Parathyroid adenoma (tissue), 2 donors: ENCODE results near the gene ACAP1.

Experiments
- H2AFZ ChIP-seq: fragments of 300-600 bp; sonication (generic); one replicate; pipeline ENCODE4 v1.7.0; 2017; ENCODE audit warnings: antibody characterized with exemption, mild to moderate bottlenecking
- H3K27ac ChIP-seq: fragments of 300-600 bp; sonication (generic); one replicate; pipeline ENCODE4 v1.7.0; 2017
- H3K27me3 ChIP-seq: fragments of 300-600 bp; sonication (generic); one replicate; pipeline ENCODE4 v1.7.0; 2017; ENCODE audit warnings: low read length; ENCODE audit not compliant: control insufficient read depth, insufficient read depth
- H3K36me3 ChIP-seq: fragments of 300-600 bp; sonication (generic); one replicate; pipeline ENCODE4 v1.7.0; 2017; ENCODE audit warnings: low read length; ENCODE audit not compliant: control insufficient read depth, insufficient read depth
- H3K4me1 ChIP-seq: fragments of 300-600 bp; sonication (generic); one replicate; pipeline ENCODE4 v1.7.0; 2017; ENCODE audit warnings: control low read depth
- H3K4me2 ChIP-seq: fragments of 300-600 bp; sonication (generic); one replicate; pipeline ENCODE4 v1.7.0; 2017; ENCODE audit warnings: low read length
- H3K4me3 ChIP-seq: fragments of 300-600 bp; sonication (generic); one replicate; pipeline ENCODE4 v1.7.0; 2017; ENCODE audit warnings: low read depth, low read length
- H3K79me2 ChIP-seq: fragments of 300-600 bp; sonication (generic); one replicate; pipeline ENCODE4 v1.7.0; 2017; ENCODE audit warnings: control low read depth
- H3K9ac ChIP-seq: fragments of 300-600 bp; sonication (generic); one replicate; pipeline ENCODE4 v1.7.0; 2017; ENCODE audit warnings: mild to moderate bottlenecking
- H3K9me3 ChIP-seq: fragments of 300-600 bp; sonication (generic); one replicate; pipeline ENCODE4 v1.7.0; 2017; ENCODE audit warnings: low read length; ENCODE audit not compliant: control insufficient read depth
- TF ChIP-seq, protein P1 (sequence below): fragments of 300-600 bp; sonication (generic); IDR thresholded peaks from one replicate; pipeline ENCODE4 v1.7.0; 2017; ENCODE audit warnings: antibody characterized with exemption, mild to moderate bottlenecking
- donor health status: primary hyperparathyroidism.

The ACAP1 gene

DNA sequence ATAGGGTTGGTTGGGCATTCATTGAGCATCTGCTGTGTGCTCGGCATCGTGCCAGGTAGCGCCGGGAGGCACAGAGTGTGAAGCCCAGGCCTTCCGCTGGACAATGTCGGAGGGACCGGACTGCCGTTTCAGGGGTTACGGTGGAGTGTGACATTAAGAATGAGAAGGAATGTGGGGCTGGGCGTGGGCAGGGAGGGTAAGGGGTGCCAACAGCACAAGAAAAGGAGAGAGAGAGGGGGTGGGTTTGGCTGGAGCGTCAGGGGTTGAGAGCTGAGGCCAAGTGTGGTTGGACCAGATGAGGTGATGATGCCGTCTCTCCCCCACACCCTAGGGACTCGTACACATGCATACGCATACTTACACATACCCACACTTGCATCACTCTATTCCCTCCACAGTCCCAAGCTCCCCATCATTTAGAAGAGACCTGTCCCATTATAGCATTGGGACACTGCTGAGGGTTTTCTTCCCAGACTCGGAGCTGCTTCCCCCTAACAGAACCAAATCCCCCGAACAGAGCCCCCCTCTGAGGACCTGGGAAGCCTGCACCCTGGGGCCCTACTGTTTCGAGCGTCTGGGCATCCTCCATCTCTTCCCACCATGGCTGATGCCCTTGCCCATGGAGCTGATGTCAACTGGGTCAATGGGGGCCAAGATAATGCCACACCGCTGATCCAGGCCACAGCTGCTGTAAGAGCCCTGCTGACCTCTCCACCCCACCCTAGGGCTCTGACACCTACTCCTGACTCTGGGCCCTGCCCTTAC lies 12.3 kb downstream of the ACAP1 start:
- H3K79me2 ChIP-seq, result no peaks in the 10 kb centered on the region
- H3K27ac ChIP-seq, result peak overlapping the region; percentile 99
- no peak overlapping the region for H3K4me2 ChIP-seq
- no peaks in the 10 kb centered on the region for H3K27me3 ChIP-seq
- TF ChIP-seq, protein P1, sequence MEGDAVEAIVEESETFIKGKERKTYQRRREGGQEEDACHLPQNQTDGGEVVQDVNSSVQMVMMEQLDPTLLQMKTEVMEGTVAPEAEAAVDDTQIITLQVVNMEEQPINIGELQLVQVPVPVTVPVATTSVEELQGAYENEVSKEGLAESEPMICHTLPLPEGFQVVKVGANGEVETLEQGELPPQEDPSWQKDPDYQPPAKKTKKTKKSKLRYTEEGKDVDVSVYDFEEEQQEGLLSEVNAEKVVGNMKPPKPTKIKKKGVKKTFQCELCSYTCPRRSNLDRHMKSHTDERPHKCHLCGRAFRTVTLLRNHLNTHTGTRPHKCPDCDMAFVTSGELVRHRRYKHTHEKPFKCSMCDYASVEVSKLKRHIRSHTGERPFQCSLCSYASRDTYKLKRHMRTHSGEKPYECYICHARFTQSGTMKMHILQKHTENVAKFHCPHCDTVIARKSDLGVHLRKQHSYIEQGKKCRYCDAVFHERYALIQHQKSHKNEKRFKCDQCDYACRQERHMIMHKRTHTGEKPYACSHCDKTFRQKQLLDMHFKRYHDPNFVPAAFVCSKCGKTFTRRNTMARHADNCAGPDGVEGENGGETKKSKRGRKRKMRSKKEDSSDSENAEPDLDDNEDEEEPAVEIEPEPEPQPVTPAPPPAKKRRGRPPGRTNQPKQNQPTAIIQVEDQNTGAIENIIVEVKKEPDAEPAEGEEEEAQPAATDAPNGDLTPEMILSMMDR, result no peak
- H3K36me3 ChIP-seq, result no peaks in the 10 kb centered on the region
- H2AFZ ChIP-seq, result peak overlapping the region; percentile 25
- H3K9me3 ChIP-seq, result no peaks in the 10 kb centered on the region
- peaks cover 33% of the 10 kb centered on the region for H3K4me1 ChIP-seq
- H3K4me3 ChIP-seq, result no peak overlapping the region
- no peak overlapping the region for H3K9ac ChIP-seq

DNA sequence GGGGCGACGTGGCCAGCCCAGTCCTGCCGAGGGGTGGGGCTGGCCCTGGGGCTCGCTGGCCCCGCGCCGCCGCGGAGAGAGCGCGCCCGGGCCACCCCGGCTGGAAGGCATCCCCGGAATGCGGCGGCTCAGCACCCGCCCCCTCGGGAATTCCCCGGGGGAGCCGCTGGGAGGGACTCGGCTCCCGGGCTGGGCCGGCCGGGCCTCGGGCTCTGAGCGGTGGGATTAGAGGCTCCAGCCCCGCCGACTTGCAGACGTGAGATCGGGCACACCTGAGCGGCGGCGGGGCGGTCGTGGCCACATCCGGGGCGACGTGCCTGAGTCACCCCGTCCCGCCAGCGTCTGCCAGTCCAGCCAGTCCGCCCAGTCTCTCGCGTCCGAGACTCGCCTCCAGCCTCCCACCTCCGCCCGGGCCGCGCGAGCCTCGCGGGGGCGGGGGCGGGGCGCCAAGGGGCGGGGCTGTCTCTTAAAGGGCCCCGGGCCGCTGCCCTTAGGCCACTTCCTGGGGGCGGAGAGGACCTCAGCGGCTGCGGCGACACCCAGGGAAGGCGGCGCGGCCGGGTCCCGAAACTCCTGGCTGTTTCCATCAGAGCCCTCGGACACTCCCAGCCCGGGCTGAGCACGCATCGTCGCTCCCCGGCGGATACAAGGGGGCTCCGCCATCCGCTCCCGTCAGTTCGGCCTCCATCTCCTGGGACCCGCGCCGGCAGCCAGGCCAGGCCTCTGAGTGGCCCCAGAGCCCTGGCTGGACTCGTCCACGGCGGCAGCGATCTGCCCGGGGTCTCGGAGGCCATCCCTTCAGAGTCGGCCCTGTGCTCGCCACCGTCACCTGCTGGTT lies 15.6 kb downstream of the ACAP1 start, which contains the start of gene KCTD11:
Gene KCTD11, plus strand, starts transcription at position 498 of the 838 bp plus-strand sequence.
- no peaks in the 10 kb centered on the region for H3K36me3 ChIP-seq
- H3K9ac ChIP-seq, result peak within 1 kb of the TSS; percentile 95
- no peaks in the 10 kb centered on the region for H3K79me2 ChIP-seq
- peak within 1 kb of the TSS; percentile 82 for H3K4me3 ChIP-seq
- no peaks in the 10 kb centered on the region for H3K9me3 ChIP-seq
- H3K27ac ChIP-seq, result peak within 1 kb of the TSS; percentile 99
- H3K4me1 ChIP-seq, result peaks cover 36% of the 10 kb centered on the region
- H3K27me3 ChIP-seq, result no peaks in the 10 kb centered on the region
- peak within 1 kb of the TSS; percentile 99 for H2AFZ ChIP-seq
- TF ChIP-seq, protein P1, result peak; percentile 75
- H3K4me2 ChIP-seq, result peak within 1 kb of the TSS; percentile 70

DNA sequence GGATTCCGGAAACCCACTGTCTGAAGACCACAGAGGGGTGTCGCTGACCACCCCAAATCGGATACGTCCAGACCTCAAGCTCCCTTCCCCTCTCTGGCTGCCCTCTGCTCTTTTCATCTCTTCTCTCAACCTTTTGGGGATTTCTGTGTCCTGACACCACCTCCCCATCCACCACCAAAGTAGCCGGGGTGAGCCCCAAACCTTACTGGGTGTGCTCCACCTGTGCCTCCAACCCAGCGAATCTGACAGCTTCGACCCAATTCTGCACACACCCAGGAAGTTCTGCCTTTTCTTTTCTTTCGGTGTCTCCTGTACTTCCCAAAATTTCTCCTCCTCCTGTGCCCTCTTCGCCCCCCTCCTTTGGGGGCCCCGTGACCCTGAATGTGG lies 16.2 kb downstream of the ACAP1 start:
- TF ChIP-seq, protein P1, result no peak
- peak overlapping the region; percentile 99 for H2AFZ ChIP-seq
- H3K4me1 ChIP-seq, result peaks cover 34% of the 10 kb centered on the region

DNA sequence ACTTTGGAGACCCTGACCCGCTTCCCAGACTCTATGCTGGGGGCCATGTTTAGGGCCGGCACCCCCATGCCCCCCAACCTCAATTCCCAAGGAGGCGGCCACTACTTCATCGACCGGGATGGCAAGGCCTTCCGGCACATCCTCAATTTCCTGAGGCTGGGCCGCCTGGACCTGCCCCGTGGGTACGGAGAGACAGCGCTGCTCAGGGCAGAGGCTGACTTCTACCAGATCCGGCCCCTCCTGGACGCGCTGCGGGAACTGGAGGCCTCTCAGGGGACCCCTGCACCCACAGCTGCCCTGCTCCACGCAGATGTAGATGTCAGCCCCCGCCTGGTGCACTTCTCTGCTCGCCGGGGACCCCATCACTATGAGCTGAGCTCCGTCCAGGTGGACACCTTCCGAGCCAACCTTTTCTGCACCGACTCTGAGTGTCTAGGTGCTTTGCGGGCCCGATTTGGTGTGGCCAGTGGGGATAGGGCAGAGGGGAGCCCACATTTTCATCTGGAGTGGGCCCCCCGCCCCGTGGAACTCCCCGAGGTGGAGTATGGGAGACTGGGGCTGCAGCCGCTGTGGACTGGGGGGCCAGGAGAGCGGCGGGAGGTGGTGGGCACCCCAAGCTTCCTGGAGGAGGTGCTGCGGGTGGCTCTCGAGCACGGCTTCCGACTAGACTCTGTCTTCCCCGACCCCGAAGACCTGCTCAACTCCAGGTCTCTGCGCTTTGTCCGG lies 16.7 kb downstream of the ACAP1 start:
- peak overlapping the region; percentile 82 for H3K4me3 ChIP-seq

More for the DNA sequence above, 16.2 kb downstream of the ACAP1 start:
- Histone ChIP-seq H3K4me3 (peak overlapping the region; percentile 82), H3K27me3 (no peaks in the 10 kb centered on the region), H3K79me2 (no peaks in the 10 kb centered on the region), H3K36me3 (no peaks in the 10 kb centered on the region), H3K27ac (peak overlapping the region; percentile 99), H3K9me3 (no peaks in the 10 kb centered on the region), H3K9ac (peak overlapping the region; percentile 95), H3K4me2 (peak overlapping the region; percentile 70)

More for the DNA sequence above, 16.7 kb downstream of the ACAP1 start:
- Histone ChIP-seq H3K27me3 (no peaks in the 10 kb centered on the region), H3K9ac (no peak overlapping the region), H3K79me2 (no peaks in the 10 kb centered on the region), H2AFZ (no peak overlapping the region), H3K4me1 (peaks cover 30% of the 10 kb centered on the region), H3K27ac (no peak overlapping the region), H3K36me3 (no peaks in the 10 kb centered on the region), H3K4me2 (peak overlapping the region; percentile 70), H3K9me3 (no peaks in the 10 kb centered on the region)
- TF ChIP-seq, protein P1, result no peak
